Measurements from ENCODE around the gene CTTN. TPM values are rescaled to one million over a fixed set of nuclear protein-coding genes. Genes with fewer than 3 reads are reported as not detected.

The CTTN gene
- total RNA-seq, 2 experiments from 2014 or later, result 5.0 to 9.3 TPM

- DNase-seq (ENCODE audit: low spot score), result no peak
- H3K4me3 ChIP-seq (ENCODE audit: low read depth, low read length, poor library complexity, severe bottlenecking), result no peak overlapping the region
- ChIA-PET CTCF (ENCODE audit: unreplicated experiment) (no interaction called here), POLR2A (no interaction called here)
- H3K4me2 ChIP-seq (ENCODE audit: low read length), result no peak overlapping the region
- BruUV-seq (replicated peaks), result no TSS peak
- no peaks in the 10 kb centered on the region for H3K9me2 ChIP-seq (ENCODE audit: insufficient read depth, low read length)
- H3K4me1 ChIP-seq (ENCODE audit: insufficient read depth, low read length, poor library complexity, severe bottlenecking), result peaks cover 14% of the 10 kb centered on the region
- no peak for TF ChIP-seq EZH2phosphoT487 (IDR thresholded peaks at IDR 0.05; ENCODE audit: borderline replicate concordance, low read depth, low read length)
- TF ChIP-seq, protein P1, sequence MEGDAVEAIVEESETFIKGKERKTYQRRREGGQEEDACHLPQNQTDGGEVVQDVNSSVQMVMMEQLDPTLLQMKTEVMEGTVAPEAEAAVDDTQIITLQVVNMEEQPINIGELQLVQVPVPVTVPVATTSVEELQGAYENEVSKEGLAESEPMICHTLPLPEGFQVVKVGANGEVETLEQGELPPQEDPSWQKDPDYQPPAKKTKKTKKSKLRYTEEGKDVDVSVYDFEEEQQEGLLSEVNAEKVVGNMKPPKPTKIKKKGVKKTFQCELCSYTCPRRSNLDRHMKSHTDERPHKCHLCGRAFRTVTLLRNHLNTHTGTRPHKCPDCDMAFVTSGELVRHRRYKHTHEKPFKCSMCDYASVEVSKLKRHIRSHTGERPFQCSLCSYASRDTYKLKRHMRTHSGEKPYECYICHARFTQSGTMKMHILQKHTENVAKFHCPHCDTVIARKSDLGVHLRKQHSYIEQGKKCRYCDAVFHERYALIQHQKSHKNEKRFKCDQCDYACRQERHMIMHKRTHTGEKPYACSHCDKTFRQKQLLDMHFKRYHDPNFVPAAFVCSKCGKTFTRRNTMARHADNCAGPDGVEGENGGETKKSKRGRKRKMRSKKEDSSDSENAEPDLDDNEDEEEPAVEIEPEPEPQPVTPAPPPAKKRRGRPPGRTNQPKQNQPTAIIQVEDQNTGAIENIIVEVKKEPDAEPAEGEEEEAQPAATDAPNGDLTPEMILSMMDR (conservative IDR thresholded peaks at IDR 0.05; ENCODE audit: low read length), result no peak
- H3K36me3 ChIP-seq (ENCODE audit: insufficient read depth, low read length), result no peaks in the 10 kb centered on the region
- H3K79me2 ChIP-seq (ENCODE audit: insufficient read depth, low read depth, low read length), result no peaks in the 10 kb centered on the region
- intact Hi-C loops (cut with micrococcal nuclease; ENCODE audit: unreplicated experiment), result no loop called here
- H4K20me1 ChIP-seq (ENCODE audit: insufficient read depth, low read length), result no peaks in the 10 kb centered on the region; the same call in 1 of the 2 replicates
- no peaks in the 10 kb centered on the region for H3K9me3 ChIP-seq (ENCODE audit: low read length)
- no peak overlapping the region for H2AFZ ChIP-seq (ENCODE audit: low read length)
- no peak overlapping the region for H3K27ac ChIP-seq (ENCODE audit: low read depth, low read length, poor library complexity, severe bottlenecking)
Observed at GRCh38 chr11:70402016-70402415, 3.7 kb downstream of the CTTN start.

GRCh38 chr11:70402685-70403084 lies 4.4 kb downstream of the CTTN start:
- H4K20me1 ChIP-seq (ENCODE audit: insufficient read depth, low read length), result no peaks in the 10 kb centered on the region; the same call in 1 of the 2 replicates
- intact Hi-C loops (cut with micrococcal nuclease; ENCODE audit: unreplicated experiment), result no loop called here
- no peaks in the 10 kb centered on the region for H3K79me2 ChIP-seq (ENCODE audit: insufficient read depth, low read depth, low read length)
- no peak overlapping the region for H3K27ac ChIP-seq (ENCODE audit: low read depth, low read length, poor library complexity, severe bottlenecking)
- H3K4me3 ChIP-seq (ENCODE audit: low read depth, low read length, poor library complexity, severe bottlenecking), result no peak overlapping the region
- no peak overlapping the region for H3K4me2 ChIP-seq (ENCODE audit: low read length)
- TF ChIP-seq, protein P1 (conservative IDR thresholded peaks at IDR 0.05; ENCODE audit: low read length), result no peak
- no peak for TF ChIP-seq EZH2phosphoT487 (IDR thresholded peaks at IDR 0.05; ENCODE audit: borderline replicate concordance, low read depth, low read length)
- BruUV-seq (replicated peaks), result no TSS peak
- ChIA-PET CTCF (ENCODE audit: unreplicated experiment) (no interaction called here), POLR2A (no interaction called here)
- no peaks in the 10 kb centered on the region for H3K36me3 ChIP-seq (ENCODE audit: insufficient read depth, low read length)
- DNase-seq (ENCODE audit: low spot score), result no peak
- H3K4me1 ChIP-seq (ENCODE audit: insufficient read depth, low read length, poor library complexity, severe bottlenecking), result peaks cover 12% of the 10 kb centered on the region
- no peak overlapping the region for H2AFZ ChIP-seq (ENCODE audit: low read length)
- no peaks in the 10 kb centered on the region for H3K9me3 ChIP-seq (ENCODE audit: low read length)
- H3K9me2 ChIP-seq (ENCODE audit: insufficient read depth, low read length), result no peaks in the 10 kb centered on the region

GRCh38 chr11:70404244-70404643 lies 5.9 kb downstream of the CTTN start:
- Histone ChIP-seq H2AFZ (ENCODE audit: low read length) (no peak overlapping the region), H4K20me1 (ENCODE audit: insufficient read depth, low read length) (no peaks in the 10 kb centered on the region; the same call in 1 of the 2 replicates), H3K36me3 (ENCODE audit: insufficient read depth, low read length) (no peaks in the 10 kb centered on the region), H3K4me2 (ENCODE audit: low read length) (no peak overlapping the region), H3K27ac (ENCODE audit: low read depth, low read length, poor library complexity, severe bottlenecking) (no peak overlapping the region), H3K4me3 (ENCODE audit: low read depth, low read length, poor library complexity, severe bottlenecking) (no peak overlapping the region), H3K4me1 (ENCODE audit: insufficient read depth, low read length, poor library complexity, severe bottlenecking) (no peaks in the 10 kb centered on the region), H3K9me2 (ENCODE audit: insufficient read depth, low read length) (no peaks in the 10 kb centered on the region), H3K9me3 (ENCODE audit: low read length) (no peaks in the 10 kb centered on the region), H3K79me2 (ENCODE audit: insufficient read depth, low read depth, low read length) (no peaks in the 10 kb centered on the region)
- TF ChIP-seq, protein P1 (conservative IDR thresholded peaks at IDR 0.05; ENCODE audit: low read length), result no peak
- no peak for TF ChIP-seq EZH2phosphoT487 (IDR thresholded peaks at IDR 0.05; ENCODE audit: borderline replicate concordance, low read depth, low read length)
- POLR2A ChIA-PET, result no interaction called here
- CTCF ChIA-PET (ENCODE audit: unreplicated experiment), result no interaction called here
- BruUV-seq (replicated peaks), result no TSS peak
- no peak for DNase-seq (ENCODE audit: low spot score)
- intact Hi-C loops (cut with micrococcal nuclease; ENCODE audit: unreplicated experiment), result no loop called here
